Activated CD8-positive, alpha-beta memory T cell treated with anti-CD3 and anti-CD28 coated beads for 24 hours (primary cell): ENCODE results near the gene MYPN.
"Not testable (repeated sequence)": the region's sequence is repeated elsewhere in the genome, so short reads cannot be mapped to it uniquely, and the experiment has no call there.

Experiments
- DNase-seq: peaks from one replicate; pipeline ENCODE4 v3.0.0-alpha.2; 2020

Gene MYPN

DNA sequence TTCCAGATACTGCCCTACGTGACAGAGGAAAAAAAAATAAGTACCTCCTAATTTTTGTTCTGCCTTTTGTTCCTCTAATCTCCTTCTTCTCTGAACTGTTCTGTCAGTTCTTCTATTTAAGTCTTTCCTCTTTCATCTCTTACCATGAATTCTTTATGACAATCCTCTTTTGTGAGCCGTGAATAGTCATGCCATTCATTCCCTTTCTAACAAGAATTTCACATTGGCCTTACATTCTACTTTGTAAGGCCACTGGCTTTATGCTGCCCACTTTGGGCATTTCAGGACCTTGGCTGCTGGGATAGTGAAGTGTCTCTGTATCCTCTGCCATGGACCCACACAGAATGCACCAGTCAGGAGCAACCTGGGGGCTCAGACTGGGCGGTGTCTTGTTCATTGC lies 69.7 kb downstream of the MYPN start:
- DNase-seq, result no peak

DNA sequence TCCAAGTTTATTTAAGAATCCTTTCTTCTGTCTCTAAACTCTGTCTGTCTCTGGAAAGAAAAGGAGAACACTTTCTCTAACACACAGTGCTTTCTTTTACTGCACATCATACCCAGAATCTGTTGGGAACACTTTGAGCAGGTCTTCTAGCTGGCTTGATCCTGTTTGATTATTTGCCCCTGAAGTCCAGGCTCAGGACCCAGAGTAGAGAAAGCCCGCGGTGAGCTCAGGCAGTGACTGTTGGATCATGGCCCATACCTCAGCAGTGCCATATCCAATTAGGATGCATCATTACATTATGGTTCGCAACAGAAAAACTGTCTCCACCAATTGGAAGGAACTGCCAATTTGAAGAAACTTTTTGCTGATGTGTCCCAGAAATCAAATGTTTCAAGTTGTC lies 71.2 kb downstream of the MYPN start:
- no peak for DNase-seq

DNA sequence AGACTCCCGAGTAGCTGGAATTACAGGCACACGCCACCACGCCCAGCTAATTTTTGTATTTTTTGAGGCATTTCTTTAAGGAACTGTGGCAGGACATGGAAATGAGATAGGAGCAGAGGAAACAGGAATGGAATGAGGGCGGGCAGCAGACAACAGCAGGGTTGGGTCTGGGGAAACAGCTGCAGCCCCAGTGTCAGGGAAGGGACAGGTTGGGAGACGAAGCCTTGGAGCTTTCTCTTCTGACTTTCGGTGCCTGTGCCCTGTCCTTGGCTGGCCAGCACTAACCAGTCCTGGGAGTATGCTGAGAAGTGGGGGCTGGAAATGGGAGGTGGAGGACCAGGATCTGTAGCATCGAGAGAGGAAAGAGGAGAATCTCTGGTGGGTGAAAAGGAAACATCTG lies 75.3 kb downstream of the MYPN start:
- no peak for DNase-seq

DNA sequence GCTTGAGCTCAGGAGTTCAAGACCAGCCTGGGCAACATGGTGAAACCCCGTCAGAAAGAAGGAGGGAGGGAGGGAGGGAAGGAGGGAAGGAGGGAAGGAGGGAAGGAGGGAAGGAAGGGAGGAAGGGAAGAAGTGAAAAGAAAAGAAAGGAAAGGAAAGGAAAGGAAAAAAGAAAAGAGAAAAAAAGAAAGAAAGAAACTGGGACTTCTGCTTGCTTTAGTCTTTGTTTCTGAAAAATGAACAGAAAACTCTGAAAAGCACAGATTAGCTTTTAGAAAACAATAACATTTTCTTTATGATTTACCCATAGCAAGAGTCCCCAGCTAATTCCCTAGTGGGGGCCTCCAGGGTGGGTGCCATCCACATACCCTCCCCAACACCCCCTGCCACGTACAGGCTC lies 75.8 kb downstream of the MYPN start:
- no peak for DNase-seq

DNA sequence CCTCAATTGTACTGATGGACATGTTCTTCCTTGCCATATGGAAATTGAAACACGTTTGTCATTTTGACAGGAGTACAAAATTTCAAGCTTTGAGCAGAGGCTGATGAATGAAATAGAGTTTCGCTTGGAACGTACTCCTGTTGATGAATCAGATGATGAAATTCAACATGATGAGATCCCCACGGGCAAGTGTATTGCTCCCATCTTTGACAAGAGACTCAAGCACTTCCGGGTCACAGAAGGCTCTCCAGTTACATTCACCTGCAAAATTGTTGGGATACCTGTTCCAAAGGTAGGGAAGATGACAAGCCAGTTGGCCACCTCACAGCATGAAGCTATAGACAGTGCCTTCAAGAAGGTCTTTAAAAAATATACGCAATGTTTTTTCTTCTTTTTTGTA lies 79.5 kb downstream of the MYPN start:
- DNase-seq, result no peak

DNA sequence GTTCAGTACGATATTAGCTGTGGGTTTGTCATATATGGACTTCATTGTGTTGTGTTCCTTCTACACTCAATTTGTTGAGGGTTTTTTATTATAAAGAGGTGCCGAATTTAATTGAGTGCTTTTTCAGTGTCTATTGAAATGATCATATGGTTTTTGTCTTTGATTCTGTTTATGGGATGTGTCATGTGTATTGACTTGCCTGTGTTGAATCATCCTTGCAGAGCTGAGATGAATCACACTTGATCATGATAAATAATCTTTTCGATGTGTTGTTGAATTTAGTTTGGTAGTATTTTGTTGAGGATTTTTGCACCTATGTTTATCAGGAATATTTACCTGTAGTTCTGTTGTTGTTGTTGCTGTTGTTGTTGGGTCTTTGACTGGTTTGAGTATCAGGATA lies 82.8 kb downstream of the MYPN start:
- no peak for DNase-seq

DNA sequence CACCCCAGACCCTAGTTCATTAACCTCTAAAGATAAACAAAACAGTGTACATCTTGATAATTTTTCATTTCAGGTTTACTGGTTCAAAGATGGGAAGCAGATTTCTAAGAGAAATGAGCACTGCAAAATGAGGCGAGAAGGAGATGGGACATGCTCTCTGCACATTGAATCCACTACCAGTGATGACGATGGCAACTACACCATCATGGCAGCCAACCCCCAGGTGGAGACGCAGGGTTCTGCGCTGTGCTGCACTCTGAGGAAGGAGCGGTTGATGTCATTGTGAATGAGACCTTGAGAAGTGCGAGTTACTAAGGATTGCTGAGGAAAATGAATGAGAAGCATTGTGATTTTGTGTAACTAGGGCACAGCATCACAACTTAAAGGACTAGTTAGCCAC lies 85.0 kb downstream of the MYPN start:
- no peak for DNase-seq

DNA sequence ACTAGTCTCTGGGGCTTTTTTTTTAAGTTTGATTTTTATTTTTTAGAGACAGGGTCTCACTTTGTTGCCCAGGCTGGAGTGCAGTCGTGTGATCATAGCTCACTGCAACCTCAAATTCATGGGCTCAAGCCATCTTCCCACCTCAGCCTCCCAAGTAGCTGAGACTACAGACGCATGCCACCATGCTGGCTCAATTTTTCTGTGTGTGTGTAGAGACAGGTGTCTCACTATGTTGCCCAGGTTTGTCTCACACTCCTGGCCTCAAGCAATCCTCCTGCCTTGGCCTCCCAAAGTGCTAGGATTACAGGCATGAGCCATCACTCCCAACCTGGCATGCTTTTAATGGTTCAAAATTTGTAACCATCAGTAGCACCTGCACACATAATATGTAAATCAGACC lies 86.5 kb downstream of the MYPN start:
- not testable (repeated sequence) for DNase-seq

DNA sequence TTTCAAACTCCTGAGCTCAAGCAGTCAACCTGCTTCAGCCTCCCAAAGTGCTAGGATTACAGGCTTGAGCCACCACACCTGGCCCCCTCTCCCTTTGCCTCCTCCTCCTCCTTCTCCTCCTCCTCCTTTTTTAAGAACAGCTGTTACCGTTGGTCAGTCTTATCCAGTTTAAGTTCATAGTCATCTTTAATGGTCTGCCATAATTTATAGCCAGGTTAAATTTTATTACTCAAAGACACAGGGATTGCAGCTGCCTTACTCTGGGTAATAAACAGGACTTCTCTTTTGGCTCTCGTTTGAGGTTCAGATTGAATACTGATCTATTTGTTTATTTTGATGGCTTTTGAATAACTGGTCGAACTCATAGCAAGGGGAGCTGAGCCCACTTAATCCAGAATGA lies 87.4 kb downstream of the MYPN start:
- DNase-seq, result no peak

DNA sequence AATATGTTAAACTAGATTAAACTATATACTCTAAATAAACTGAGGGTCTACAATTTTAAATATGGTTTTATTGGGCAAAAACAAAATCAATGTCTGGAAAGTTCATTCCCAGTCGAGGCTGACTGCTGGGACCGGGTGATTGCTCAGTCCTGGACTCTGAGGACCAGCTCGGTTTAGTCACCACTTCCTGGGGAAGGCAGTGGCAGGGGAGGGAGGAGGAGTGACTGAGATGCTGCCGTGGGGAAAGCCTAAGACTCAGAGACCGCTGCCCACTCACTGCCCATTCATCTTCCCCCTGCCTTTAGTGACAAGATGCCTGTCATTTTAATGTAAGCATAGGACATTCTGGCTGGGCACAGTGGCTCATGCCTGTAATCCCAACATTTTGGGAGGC lies 93.7 kb downstream of the MYPN start:
- no peak for DNase-seq

DNA sequence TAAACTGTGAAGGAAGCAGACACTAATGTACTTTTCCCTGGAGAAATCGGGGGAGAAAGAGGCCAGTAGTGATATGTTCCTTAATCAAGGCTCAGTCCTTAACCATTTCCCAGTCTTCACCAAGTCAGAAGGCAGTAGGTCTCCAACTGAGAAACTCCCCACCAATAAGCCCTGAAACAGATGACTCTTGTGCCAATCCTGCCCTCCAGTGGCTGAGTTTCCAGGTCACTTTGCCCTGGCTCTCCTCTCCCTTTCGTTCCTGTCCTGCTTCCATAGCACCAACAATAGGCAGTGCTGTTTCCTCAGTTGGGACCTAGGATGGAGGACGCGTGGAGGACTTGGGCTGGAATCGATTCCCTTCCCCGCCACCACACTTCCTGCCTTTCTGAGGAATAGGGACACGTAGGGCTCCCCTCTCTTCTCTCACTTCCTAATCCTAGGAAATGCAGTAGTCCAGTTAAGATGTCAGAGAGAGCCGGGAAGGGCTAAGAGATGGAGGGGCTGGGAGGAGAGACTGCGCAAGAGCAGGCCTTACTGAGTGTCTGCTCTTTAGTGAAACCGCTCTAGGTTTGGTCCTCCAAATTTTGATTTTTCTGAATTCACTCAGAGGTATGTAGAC lies 99.2 kb downstream of the MYPN start:
- no peak for DNase-seq

DNA sequence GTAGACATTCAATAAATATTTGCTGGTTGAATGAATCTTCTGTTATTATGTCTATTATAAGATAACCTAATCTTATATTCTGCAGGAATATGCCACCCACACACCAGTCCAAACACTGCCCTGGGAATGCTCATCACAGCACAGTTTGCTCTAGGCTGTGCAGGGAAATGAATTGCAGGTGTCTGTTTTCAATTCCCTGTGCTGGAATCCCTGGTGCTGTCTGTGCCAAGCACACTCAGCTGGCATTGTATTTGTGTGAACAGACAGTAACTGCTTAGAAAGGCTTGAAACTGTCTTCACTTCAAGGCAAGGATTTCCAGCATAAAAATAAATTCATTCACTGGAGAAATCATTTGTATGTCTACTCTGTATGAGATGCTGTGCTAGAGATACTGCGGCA lies 102.4 kb downstream of the MYPN start:
- no peak for DNase-seq

DNA sequence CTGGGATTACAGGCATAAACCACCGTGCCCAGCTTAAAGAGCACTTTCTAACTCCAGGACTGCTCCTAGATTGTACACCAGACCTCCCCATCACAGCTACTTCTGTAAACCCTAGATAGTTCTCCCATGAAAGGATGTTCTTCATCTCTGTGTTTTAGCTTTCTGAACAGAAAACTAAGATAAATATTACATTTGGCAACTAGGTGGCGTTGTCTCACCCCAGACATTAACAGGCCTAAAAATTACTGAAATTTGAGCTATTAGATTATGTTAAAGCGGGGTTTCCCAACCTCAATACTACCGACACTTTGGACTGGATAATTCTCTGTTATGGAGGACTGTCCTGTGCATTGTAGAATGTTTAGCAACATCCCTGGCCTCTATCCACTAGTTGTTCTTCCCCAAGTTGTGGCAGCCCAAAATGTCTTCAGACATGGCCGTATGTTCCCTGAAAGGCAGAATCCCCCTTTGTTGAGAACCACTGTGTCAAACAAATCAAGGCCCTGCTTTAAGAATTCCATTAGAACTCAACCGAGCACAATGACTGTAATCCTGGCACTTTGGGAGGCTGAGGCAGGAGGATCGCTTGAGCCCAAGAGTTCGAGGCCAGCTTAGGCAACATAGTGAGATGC lies 103.5 kb downstream of the MYPN start:
- no peak for DNase-seq

DNA sequence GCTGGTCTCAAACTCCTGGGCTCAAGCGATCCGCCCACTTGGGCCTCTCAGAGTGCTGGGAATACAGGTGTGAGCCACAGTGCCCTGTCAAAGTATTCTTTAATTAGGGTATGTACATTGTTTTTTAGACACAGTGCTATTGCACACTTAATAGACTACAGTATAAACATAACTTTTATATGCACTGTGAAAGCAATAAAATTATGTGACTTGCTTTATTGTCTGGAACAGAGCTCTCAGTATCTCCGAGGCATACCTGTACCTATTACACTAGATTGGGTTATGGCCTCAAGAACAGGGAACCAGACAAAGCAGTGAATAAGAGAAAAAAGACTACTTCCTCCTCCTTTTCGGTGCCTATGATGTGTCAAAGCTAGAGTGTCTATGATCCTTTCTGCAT lies 109.5 kb downstream of the MYPN start:
- DNase-seq, result no peak

DNA sequence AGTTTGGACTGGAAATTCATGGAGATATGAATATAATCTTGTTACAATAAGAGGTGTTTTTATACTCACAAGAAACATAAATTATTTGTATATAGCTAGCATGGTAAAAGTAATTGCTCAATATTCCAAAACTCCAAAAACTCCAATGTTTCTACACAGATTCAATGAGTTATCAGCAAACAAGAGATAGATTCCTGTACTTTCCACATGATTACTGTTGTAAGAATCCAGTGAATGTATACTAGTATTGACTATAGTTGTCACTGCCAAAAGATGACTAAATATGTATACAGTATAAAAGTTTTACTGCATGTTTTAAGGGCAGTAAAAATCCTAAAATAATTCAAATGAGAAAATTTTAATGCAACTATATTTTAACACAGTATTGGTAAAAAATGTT lies 111.9 kb downstream of the MYPN start:
- DNase-seq, result no peak

DNA sequence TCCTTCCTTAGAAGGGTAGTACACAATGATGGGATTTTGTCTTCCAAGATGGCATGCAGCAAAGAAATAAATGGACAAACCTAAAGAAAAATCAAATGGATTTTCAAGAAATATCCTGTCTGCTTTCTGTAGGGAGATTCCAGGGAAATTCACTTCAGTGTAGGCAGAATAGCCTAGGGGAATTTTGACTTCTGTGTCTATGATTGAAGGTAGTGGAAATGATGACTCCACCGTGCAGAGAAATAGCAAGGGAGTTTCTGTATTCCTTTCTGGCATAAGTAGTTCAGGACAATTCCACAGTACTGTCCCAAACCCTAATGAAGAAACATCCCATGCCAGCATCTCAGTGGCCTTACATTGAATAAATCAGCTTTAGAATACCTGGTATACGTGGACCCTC lies 113.1 kb downstream of the MYPN start:
- DNase-seq, result no peak

DNA sequence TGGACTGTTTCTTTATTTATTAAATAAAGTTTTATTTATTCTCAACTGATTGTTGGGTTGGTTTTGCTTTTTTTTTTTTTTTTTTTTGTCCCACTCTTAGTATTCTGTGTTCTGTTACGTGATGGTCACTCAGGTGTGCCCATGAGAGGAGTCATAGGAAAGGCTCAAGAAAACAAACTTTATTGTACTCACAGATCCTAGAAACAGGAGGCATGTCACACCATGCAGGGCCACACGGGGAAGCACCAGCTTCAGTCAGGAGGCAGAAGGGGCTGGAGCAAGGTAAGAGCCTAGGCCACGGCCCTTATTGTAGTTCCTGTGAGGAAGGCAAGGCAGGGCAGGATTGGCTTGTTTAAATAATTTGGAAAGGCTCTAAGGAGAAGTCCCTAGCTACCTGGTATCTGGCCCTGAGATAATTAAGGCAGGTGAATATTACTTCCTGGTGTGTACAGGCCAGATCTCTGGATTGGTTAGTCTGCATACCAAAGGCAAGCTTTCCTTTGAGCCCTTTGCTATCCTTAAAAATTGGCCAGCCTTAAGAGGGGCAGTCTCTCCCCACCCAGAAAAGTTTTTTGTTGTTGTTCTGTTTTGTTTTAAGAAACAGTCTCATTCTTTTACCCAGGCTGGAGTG lies 114.4 kb downstream of the MYPN start:
- no peak for DNase-seq

DNA sequence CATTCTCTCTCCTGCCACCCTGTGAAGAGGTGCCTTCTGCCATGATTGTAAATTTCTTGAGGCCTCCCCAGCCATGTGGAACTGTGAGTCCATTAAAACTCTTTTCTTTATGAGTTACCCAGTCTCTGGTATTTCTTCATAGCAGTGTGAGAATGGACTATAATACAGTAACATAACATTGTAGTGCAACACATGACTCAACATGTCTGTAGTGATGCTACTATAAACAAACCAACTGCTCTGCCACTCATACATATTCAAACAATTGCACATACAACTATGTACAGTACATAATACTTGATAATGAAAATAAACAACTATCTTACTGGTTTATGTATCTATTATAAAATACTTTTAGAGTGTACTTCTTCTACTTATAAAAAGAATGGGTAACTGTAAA lies 115.5 kb downstream of the MYPN start:
- no peak for DNase-seq

DNA sequence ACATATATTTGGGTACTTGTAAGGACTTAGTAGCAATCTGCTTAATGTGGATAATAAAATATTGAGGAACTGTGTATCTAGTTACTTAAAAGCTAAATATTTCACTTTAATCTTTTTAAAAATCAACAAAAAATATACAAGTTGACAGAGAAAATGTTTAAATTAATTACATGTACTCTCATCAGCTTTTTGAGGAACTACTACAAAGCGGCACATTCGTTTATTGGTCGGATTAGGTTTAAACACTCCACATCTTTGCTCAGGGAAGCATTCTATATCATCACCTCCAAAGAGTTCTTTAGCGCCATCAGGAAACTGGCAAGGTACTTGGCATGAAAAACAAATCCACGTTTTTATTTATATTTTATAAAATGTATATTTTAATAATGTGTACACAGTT lies 121.0 kb downstream of the MYPN start:
- no peak for DNase-seq

DNA sequence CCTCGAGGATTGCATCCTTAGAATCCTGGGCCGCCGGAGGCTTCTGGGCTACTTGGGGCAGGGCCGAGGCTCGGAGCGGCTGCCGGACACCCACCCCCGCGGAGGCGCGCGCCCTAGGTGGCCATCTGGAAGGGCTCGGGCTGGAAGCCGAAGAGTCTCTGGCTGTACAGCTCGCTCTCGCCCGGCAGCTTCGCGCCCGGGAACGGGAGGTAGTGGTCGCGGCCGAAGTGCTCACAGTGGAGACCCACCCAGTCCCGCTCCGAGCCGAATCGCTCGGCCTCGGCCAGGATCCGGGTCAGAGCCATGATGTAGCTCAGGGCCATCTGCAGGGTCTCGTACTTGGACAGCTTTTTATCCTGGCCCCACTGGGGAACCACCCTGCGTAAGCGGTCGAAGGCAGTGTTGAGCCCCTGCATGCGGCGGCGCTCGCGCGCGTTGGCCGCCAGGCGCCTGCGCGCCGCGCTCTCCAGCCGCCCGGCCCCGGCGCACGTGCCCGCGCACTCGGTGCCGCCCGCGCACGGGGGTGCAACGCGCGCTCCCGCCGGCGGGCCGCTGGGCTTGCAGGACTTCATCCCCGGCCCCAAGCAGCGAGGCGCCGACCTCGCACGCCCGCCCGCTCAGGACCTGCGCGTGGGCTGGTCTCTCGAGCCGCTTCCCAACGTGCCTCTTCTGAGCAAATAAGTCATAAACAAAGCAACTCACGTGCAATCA lies 122.0 kb downstream of the MYPN start:
- DNase-seq, result peak; percentile 80

DNA sequence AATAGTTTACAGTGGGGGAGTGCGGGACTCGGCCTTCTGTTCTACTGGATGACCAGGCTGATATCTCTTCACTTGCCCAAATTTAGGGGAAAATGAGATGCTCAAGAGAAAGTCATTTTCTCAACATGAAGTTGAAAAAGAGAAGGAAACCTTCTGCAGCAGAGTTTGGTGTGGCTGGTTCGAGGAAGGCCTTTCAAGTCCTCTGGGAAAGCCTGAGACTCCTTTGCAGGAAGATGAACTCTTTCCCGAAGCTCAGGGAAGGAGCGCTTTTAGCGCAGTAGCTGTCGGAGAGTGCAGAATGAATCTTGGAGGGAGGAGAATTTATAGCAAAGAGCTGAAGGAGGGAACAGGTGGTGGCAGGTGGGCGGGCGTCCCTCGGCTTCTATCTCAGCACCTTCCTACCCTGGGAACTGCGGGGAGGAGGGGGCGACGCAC lies 122.5 kb downstream of the MYPN start, which contains the start of gene ATOH7:
Gene ATOH7 (minus strand): TSS at position 297 of the 435 bp plus-strand sequence. CDS start 436 bp downstream, outside the sequence.
- DNase-seq, result no peak

DNA sequence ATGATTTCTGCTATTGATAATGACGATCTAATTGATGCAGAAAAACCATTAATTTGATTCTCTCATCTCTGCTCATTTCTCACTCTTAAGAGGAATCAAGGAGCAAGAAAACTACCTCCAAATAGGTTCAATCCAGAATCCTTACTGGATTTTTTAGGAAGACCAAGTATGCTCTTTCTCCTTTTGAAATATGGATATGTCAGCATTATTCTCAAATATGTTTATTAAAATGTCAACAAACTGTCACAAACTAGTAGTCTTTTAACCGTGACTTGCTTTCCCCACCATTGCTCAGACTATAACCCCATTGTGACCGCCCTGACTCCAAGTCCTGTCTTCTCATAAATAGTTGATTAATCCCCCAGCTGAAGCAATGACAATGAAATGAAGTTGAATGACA lies 123.8 kb downstream of the MYPN start:
- DNase-seq, result no peak

DNA sequence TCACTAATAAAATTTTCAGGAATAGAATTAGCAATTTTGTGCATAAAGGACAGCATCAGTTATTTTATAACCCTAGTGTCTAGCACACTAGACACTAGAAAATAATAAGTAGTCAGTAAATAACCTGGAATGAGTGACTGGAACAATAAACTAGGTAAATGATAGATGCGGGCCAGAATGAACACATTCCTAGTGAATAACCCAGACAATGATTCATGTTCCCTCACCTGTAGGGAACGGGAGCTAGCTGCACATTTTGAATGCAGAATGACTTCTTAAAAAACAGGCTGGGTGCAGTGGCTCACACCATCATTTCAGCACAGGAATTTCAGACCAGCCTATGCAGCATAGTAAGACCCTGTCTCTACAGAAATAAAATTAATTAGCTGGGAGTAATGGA lies 125.8 kb downstream of the MYPN start:
- DNase-seq, result no peak

DNA sequence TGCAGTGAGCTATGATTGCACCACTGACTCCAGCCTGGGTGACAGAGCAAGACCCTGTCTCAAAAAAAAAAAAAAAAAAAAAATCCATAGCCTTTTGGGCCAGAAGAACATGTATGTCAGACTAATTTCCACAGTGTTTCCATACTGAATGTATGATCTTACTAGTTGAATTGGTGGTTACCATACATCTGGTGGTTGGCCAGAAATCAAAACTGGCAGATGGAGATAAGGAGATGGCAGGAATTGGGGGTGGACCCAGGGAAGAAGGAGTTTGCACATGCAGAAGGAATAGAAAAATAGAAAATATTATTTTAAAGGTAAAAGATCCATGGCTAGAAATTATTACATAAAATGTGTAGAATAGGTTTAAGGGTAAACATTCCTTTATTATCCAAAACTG lies 126.3 kb downstream of the MYPN start:
- no peak for DNase-seq
